Esophagus muscularis mucosa (tissue), 3 donors: ENCODE data around the gene COG3.

Source experiments
- POLR2A ChIP-seq: fragments of 450-650 bp; IDR thresholded peaks from one replicate; pipeline ENCODE4 v1.6.1; 2017; ENCODE audit warnings: antibody characterized with exemption, moderate library complexity, mild to moderate bottlenecking, low read depth
- TF ChIP-seq, protein P1 (sequence below), 3 experiments: fragments of 200-600 bp in 2 of 3; fragments of 450-650 bp in 1 of 3; sonication (generic) in 2 of 3; IDR thresholded peaks; one replicate each; pipeline ENCODE4 v1.5.1; 2017 to 2019; ENCODE audit warnings: antibody characterized with exemption in 3 of 3, mild to moderate bottlenecking in 2 of 3, moderate library complexity in 1 of 3

DNA sequence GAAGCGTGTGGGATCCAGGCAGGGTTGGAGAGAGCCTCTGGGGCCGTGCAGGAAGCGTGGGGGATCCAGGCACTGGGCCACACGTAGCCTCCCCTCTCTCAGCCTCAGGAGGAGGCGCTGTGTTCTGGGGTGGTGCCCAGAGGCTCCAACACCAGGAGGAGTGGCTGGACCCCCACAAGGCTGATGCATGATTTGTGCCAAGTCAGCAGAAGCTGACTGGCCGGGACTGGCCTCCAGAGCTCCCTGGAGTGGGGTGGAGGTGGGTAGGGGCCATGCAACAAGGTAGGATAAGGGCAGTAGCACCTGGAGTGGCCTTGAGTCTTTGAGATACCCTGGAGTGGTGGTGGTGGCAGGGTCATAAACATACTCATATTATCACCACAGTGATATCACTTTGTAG, 75.5 kb downstream of the COG3 start:
- TF ChIP-seq, protein P1, sequence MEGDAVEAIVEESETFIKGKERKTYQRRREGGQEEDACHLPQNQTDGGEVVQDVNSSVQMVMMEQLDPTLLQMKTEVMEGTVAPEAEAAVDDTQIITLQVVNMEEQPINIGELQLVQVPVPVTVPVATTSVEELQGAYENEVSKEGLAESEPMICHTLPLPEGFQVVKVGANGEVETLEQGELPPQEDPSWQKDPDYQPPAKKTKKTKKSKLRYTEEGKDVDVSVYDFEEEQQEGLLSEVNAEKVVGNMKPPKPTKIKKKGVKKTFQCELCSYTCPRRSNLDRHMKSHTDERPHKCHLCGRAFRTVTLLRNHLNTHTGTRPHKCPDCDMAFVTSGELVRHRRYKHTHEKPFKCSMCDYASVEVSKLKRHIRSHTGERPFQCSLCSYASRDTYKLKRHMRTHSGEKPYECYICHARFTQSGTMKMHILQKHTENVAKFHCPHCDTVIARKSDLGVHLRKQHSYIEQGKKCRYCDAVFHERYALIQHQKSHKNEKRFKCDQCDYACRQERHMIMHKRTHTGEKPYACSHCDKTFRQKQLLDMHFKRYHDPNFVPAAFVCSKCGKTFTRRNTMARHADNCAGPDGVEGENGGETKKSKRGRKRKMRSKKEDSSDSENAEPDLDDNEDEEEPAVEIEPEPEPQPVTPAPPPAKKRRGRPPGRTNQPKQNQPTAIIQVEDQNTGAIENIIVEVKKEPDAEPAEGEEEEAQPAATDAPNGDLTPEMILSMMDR (IDR thresholded peaks at IDR 0.05) = no peak
- TF ChIP-seq POLR2A = no peak
